Amniotic epithelial cell (primary cell): Measurements from ENCODE around the gene PCSK2.

ENCODE experiments used
- DNase-seq: peaks from one replicate; pipeline ENCODE4 v3.0.0-alpha.2; 2010; ENCODE audit warnings: low read depth

PCSK2 gene

GRCh38 chr20:17445543-17445942 lies 218.7 kb downstream of the PCSK2 start:
- DNase-seq: no peak

- DNase-seq: no peak
These were observed 219.3 kb downstream of the PCSK2 start for GRCh38 chr20:17446171-17446570.

- no peak for DNase-seq
These were observed 221.2 kb downstream of the PCSK2 start for GRCh38 chr20:17448071-17448470.

GRCh38 chr20:17449031-17449430 lies 222.2 kb downstream of the PCSK2 start:
- DNase-seq: no peak

- DNase-seq: no peak
These were observed 225.6 kb downstream of the PCSK2 start for GRCh38 chr20:17452441-17452840.

- no peak for DNase-seq
These were observed 226.8 kb downstream of the PCSK2 start for GRCh38 chr20:17453592-17453991.

GRCh38 chr20:17456279-17456678 lies 229.4 kb downstream of the PCSK2 start:
- no peak for DNase-seq

- DNase-seq: no peak
These were observed 230.2 kb downstream of the PCSK2 start for GRCh38 chr20:17457079-17457478.

GRCh38 chr20:17457588-17458190 lies 230.8 kb downstream of the PCSK2 start:
- DNase-seq: peak; percentile 13

- DNase-seq: no peak
These were observed 233.3 kb downstream of the PCSK2 start for GRCh38 chr20:17460119-17460518.

- DNase-seq: no peak
These were observed 235.1 kb downstream of the PCSK2 start for GRCh38 chr20:17461941-17462340.

GRCh38 chr20:17463711-17464110 lies 236.9 kb downstream of the PCSK2 start:
- DNase-seq: no peak

GRCh38 chr20:17465236-17465635 lies 238.4 kb downstream of the PCSK2 start:
- no peak for DNase-seq

GRCh38 chr20:17466641-17467040 lies 239.8 kb downstream of the PCSK2 start:
- DNase-seq: no peak

GRCh38 chr20:17467120-17467655 lies 240.3 kb downstream of the PCSK2 start:
- no peak for DNase-seq

- no peak for DNase-seq
These were observed 241.4 kb downstream of the PCSK2 start for GRCh38 chr20:17468073-17468840.

- DNase-seq: no peak
These were observed 242.6 kb downstream of the PCSK2 start for GRCh38 chr20:17469246-17470030.

- no peak for DNase-seq
These were observed 243.7 kb downstream of the PCSK2 start for GRCh38 chr20:17470521-17470920.

- no peak for DNase-seq
These were observed 244.1 kb downstream of the PCSK2 start for GRCh38 chr20:17470973-17471372.

- DNase-seq: no peak
These were observed 244.9 kb downstream of the PCSK2 start for GRCh38 chr20:17471606-17472187.

GRCh38 chr20:17473659-17474058 lies 246.8 kb downstream of the PCSK2 start:
- no peak for DNase-seq

GRCh38 chr20:17479063-17479657 lies 252.3 kb downstream of the PCSK2 start:
- no peak for DNase-seq
